NCI-H446 treated with DMSO at 0.1 percent for 48 hours (cell line): ENCODE measurements around the gene HDHD3.

Source experiments
- DNase-seq: peaks from one replicate; lab custom pipeline; 2025; lab: John Stamatoyannopoulos, UW

The HDHD3 gene

GRCh38 chr9:113363336-113363735, 13.4 kb downstream of the HDHD3 start:
- DNase-seq, result no peak

DNA sequence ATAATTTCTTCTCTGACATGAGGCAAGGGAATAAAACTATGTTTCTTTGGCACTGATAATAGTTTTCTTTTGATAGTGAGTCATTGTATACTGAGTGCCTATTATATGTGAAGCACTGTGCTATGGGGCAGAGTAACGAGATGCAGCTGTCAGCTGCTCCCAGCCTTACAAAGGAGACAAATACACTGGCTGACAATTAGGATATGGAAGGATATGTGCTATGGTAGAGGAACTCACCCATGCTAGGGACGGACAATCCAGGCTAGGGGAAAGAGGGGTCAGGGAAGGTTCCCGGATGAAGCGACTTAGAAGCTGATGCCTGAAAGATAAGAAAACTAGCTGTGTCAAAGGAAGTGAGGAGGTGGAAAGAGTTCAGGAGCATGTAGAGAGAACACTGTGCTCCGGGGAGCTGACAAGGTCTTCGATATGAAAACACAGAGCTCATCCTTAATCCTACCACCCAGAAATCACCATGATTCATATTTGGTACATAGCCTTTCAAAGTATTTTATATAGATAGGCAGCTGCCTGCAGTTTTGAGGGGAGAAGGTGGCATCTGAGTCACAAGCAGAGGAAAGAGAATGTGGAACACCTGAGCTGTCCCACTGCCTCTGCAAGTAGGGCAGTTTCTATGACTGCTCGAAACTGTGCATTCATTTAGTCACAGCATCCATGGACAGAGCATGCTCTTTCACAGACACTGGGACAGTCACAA, 15.3 kb downstream of the HDHD3 start:
- no peak for DNase-seq

- no peak for DNase-seq
These were observed 16.4 kb downstream of the HDHD3 start for GRCh38 chr9:113360242-113360842.

DNA sequence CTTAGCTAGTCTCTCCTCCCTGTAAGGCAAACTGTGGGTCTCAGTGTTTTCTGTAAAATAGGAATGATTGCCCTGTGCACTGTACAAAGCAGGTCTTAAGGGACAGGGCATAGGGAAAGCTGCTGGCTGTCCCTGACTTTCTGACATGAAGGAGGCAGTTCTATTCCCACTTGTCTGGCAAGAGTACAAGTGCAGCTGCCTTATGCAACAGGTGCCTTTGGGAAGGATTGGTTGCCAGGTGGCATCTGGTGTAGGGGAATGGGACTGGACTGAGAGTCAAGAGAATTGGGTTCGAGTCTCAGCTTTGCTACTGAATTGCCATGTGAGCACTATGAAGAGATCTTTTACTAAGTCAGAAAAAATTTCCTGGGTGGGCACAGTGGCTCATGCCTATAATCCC, 17.4 kb downstream of the HDHD3 start:
- no peak for DNase-seq

- no peak for DNase-seq
These were observed 20.0 kb downstream of the HDHD3 start for GRCh38 chr9:113356686-113357292.

DNA sequence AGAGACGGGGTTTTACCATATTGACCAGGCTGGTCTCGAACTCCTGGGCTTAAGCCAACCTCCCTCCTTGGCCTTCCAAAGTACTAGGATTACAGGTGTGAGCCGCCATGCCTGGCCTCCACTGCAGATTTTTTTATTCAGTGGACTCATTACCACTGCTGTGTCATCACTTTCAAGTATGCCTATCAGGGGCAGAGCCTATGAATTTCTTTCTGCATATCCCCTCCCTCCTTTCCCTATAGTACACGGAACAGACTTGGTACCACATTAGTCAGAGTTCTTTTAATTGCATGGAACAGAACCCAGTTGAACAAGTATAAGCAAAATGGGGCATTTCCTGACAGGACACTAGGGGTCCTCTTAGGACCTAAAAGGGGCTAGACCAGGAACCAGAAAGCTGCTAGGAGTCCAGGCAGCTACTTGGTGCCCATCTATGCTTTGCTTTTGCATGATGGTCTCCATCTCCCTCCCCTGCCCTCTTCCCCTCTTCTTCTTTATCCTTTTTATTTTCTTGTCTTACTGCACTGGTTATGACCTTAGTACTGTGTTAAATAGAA, 21.7 kb downstream of the HDHD3 start:
- no peak for DNase-seq

GRCh38 chr9:113352411-113352810, 24.4 kb downstream of the HDHD3 start:
- no peak for DNase-seq

DNA sequence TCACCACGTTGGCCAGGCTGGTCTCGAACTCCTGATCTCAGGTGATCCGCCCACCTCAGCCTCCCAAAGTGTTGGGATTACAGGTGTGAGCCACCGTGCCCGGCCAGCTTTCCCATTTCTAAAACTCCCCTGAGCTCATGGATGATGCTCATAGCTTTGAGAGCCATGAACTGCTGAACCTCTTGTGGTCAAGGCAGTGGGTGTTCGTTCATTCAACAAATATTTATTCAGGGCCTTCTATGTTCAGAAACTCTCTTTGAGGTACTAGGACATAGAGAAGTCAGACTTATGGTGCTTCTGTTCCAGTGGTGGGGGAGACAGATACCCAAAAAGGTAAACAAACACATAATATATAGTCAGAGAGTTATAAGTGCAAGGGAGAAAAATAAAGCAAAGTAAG, 24.8 kb downstream of the HDHD3 start:
- no peak for DNase-seq

- DNase-seq, result no peak
These were observed 25.8 kb downstream of the HDHD3 start for GRCh38 chr9:113350937-113351336.

- no peak for DNase-seq
These were observed 26.6 kb downstream of the HDHD3 start for GRCh38 chr9:113350107-113350661.

DNA sequence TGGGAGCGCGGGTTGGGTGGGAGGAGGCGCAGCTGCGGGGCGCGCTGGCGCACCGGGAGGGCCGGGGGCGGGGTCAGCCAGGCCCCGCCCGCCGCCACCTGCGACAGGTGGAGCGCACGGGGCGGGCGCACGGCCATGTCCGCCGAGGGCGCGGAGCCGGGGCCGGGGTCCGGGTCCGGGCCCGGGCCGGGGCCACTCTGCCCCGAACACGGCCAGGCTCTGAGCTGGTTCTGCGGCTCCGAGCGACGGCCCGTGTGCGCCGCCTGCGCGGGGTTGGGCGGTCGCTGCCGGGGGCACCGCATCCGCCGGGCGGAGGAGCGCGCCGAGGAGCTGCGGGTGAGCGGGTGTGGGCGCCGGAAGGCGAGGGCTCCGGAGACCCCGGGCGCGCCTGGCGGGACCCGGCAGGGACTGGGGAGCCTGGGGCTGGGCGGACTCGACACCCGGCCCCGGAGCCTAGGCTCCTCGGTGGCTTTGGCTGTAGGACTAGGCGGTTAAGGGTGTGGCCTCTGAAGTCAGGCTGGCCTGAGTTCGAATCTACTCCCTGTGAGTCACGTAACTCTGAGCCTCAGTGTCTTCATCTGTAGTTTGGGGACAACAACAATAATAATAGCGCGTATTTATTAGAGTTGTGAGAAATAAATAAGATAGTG, 27.2 kb downstream of the HDHD3 start, which contains the start of gene BSPRY:
Gene BSPRY, plus strand, starts transcription at position 97 of the 650 bp plus-strand sequence. Its CDS starts 39 bp downstream, at position 136.
- DNase-seq, result no peak

- DNase-seq, result no peak
These were observed 27.7 kb downstream of the HDHD3 start for GRCh38 chr9:113349066-113349444.

DNA sequence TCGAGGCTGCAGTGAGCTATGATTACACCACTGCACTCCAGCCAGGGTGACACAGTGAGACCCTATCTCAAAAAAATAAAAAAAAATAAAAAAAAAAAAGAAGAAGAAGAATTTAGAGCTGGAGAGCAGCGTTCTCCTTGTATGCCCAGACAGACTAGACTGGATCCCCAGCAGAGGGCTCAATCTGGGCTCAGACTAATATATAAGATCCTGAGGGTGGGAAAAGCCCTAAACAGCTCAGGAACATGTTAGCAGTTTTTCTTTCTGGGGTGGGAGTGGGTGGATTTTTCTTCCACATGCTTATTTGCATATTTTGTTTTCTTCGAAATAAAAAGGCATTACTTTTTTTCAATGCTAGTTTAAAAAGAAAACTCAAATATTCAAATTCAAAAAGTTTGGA, 28.3 kb downstream of the HDHD3 start:
- DNase-seq, result no peak

- no peak for DNase-seq
These were observed 31.1 kb downstream of the HDHD3 start for GRCh38 chr9:113345671-113346070.

DNA sequence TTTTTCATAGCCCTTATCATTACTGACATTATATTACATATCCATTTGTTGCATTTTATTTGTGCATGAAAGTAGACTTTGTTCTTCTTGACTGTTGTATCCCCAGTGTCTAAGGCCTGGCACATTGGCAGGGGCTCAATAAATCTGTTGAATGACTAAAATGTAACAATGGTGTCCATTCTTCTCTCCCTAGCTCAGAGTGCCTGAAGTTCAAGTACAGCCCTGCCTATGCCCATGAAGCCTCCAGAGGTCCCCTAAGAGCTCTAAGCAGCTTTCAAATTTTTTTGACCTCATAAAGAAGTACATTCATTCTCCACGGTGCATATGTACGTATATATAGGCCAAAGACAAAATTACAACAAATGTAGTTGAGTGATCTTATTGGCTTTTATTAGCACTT, 31.6 kb downstream of the HDHD3 start:
- DNase-seq, result no peak

- DNase-seq, result peak; percentile 1
These were observed 33.0 kb downstream of the HDHD3 start for GRCh38 chr9:113343732-113344231.

DNA sequence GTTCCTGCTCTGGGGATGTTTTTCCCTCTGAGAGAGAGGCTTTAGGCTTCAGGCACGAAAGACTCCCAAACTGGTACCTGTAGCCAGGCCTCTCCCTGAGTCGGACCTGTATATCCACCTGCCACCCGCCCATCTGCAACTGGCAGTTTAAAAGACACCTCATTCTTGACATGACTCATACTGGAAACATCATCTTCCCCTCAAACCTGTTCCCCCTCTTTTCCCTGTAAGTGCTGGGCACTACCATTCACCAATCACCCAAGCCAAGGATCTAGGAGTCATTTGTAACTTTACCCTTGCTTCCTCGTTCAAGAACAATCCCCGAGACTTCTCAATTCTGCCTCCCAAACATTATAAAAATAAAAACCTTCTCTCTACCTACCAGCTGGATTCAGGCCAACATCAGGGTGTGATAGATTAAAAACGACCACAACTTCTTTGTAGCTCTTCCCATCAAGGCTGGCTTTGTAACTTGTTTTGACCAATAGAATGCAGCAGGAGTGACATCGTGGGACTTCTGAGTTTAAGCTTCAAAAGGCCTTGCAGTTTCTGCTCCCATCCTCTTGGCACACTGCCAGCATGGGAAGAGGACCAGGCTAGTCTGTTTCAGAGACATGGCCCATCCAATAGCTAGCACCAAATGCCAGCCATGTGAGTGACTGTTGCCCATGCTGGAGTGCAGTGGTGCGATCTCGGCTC, 34.9 kb downstream of the HDHD3 start:
- no peak for DNase-seq

DNA sequence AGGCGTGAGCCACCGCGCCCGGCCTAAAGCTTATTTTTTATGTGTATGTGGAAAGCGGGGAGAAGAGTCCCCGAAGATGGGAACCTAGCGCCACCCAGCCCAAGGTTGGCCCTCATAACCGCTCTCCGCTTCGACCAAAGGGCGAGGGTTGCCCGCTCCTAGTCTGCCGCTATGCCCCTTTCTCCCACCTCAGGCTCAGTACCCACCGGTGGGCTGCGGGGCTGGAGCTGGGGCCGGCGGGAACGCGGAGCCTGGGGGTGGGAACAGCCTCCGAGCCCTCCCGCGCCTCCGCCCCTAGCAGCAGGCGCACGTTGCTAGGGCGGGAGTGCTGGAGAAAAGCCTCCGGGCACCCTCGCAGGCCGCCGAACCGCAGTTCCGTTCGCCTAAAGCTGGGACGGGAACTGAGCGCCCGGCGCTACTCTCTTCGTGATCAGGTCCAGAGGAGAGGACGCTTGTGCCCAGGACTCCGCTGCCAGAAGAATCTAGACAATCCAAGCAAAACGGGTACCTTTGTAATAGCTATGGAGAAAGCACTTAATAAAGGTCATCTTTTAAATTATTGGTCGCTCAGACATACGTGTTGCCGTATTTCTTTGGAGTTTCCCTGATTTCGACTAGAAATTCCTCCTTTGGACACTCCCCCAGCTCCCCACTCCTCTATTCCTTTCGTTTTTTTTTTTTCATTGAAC, 36.6 kb downstream of the HDHD3 start, which contains the start of gene WDR31:
Gene WDR31, minus strand, starts transcription at position 265 of the 689 bp plus-strand sequence. CDS start 8,253 bp downstream, outside the sequence.
- DNase-seq, result peak; percentile 49

DNA sequence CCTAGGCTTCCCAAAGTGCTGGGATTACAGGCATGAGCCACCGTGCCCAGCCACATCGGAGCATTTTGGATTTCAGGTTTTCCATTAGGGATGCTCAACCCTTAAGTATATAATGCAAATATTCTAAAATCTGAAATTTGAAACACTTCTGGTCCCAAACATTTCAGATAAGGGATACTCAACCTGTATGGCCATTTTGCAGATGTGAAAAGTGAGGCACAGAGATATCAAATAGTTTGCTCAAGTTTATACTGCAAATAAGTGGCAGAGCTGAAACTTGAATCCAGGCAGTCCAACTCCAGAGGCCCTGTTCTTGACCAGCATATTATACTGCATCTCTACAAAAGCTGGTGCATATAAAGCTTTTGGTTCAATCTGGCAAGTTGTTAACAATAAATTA, 39.1 kb downstream of the HDHD3 start:
- DNase-seq, result no peak

DNA sequence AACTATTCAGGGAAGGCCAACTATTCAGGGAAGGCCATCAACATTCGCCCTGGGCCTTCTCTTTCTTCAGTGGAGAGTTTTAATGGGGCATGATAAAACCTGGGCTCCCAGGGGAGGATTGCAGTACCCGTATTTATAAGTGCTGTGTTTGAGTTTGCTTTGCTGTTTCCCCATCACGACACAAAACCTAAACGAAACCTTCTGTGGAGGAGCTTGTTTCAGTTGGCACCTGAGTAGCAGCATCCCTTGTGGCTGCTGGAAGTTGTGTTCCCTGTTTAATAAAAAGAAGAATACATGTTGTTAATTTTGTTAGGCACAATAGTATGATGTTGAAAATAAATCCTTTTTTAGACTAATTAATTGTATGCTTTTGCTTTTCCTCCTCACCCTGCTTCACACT, 45.0 kb downstream of the HDHD3 start:
- no peak for DNase-seq
